22Rv1 (cell line): ENCODE measurements around the gene PPP4R4.
"Not testable (repeated sequence)": the region's sequence is repeated elsewhere in the genome, so short reads cannot be mapped to it uniquely, and the experiment has no call there.

Source experiments
- H3K27ac ChIP-seq: fragments of 450-650 bp; 2 replicates; pipeline ENCODE4 v1.5.1; 2017
- ZFX ChIP-seq: fragments of 450-650 bp; IDR thresholded peaks from 2 replicates; pipeline ENCODE4 v1.6.1; 2017; ENCODE audit warnings: antibody characterized with exemption, borderline replicate concordance
- TF ChIP-seq, protein P1 (sequence below): fragments of 450-650 bp; IDR thresholded peaks from 2 replicates; pipeline ENCODE4 v1.5.1; 2017; ENCODE audit warnings: mild to moderate bottlenecking

The PPP4R4 gene

GRCh38 chr14:94291159-94291905 is 117.2 kb downstream of the PPP4R4 start:
- TF ChIP-seq ZFX: no peak
- TF ChIP-seq, protein P1, sequence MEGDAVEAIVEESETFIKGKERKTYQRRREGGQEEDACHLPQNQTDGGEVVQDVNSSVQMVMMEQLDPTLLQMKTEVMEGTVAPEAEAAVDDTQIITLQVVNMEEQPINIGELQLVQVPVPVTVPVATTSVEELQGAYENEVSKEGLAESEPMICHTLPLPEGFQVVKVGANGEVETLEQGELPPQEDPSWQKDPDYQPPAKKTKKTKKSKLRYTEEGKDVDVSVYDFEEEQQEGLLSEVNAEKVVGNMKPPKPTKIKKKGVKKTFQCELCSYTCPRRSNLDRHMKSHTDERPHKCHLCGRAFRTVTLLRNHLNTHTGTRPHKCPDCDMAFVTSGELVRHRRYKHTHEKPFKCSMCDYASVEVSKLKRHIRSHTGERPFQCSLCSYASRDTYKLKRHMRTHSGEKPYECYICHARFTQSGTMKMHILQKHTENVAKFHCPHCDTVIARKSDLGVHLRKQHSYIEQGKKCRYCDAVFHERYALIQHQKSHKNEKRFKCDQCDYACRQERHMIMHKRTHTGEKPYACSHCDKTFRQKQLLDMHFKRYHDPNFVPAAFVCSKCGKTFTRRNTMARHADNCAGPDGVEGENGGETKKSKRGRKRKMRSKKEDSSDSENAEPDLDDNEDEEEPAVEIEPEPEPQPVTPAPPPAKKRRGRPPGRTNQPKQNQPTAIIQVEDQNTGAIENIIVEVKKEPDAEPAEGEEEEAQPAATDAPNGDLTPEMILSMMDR: no peak
- H3K27ac ChIP-seq: no peak overlapping the region

- TF ChIP-seq ZFX: no peak
- TF ChIP-seq, protein P1: no peak
- no peak overlapping the region for H3K27ac ChIP-seq
Observed at GRCh38 chr14:94291906-94292525, 117.9 kb downstream of the PPP4R4 start.

DNA sequence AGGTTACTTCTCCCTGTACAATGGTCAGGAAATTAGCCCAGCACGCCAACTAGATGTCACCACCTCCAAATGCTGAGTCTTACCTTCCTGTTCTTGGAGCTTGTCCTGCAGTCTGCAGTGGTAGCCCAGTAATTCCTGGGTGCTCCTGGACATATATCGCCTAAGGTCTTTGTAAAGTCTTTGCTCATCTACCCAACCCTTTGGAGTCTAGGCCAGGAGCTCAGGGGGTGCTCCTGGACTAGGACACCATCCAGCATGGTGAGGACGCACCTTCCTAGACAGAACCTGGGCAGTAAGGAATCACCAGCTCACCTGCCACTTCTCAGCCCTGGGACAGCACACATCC is 118.4 kb downstream of the PPP4R4 start:
- no peak overlapping the region for H3K27ac ChIP-seq
- TF ChIP-seq, protein P1: no peak
- no peak for TF ChIP-seq ZFX

DNA sequence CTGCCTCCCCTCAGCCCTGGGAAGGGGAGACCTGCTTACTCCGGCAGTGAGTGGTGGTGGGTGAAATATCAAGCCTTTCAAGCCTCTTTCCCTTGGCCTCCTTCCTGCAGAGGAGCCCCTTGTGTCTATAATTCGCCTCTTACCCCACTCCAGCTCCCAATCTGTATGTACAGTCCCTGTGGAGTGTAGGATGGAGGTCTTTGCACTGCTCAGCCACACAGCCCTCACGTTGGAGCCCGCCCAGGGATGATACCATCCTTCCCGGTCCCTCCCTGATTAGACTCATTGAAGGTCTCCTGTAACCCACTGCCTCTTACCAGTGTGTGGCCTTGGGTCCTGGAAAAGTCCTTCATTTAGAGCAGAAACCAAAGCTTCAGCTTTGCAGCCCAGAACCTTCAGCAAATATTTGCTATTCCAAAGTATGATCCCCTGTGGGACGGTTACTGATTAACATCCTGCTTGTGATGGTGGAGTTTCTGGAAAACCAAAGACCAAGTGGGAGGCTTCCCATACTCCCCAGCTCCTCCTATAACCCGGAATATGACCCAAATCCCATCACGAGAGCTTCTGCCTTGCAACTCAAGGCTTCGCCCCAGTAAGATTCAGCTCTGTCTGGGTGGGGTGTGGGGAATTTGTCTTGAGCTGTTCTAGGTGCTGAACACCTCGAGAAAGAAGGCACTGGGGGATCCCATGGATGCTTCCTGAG is 118.9 kb downstream of the PPP4R4 start, which contains the start of gene SERPINA10:
Gene SERPINA10 (minus strand): TSS at position 397 of the 706 bp plus-strand sequence. CDS start 2,675 bp downstream, outside the sequence.
- TF ChIP-seq ZFX: no peak
- TF ChIP-seq, protein P1: no peak
- no peak within 1 kb of the TSS for H3K27ac ChIP-seq

DNA sequence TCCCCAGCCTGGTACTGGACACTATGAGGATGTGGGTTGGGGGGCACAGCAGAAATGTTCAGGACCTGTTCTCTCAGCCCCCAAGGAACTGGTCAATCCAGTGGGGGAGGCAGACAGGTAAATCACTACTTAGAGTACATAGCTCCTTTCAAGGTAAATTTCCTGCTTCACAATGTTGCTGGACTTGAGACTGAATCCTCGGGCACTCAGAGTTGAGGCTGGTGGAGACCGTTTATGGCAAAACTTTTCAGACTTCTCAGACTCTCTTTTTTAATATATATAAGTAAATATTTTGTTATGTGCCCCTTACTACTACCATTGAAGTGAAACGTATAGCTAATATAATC is 119.4 kb downstream of the PPP4R4 start:
- H3K27ac ChIP-seq: no peak overlapping the region

GRCh38 chr14:94295360-94296180 is 121.4 kb downstream of the PPP4R4 start:
- no peak for TF ChIP-seq ZFX
- TF ChIP-seq, protein P1: no peak
- H3K27ac ChIP-seq: no peak overlapping the region

More for the DNA sequence above, 119.4 kb downstream of the PPP4R4 start:
- TF ChIP-seq ZFX: no peak
- TF ChIP-seq, protein P1: no peak

- H3K27ac ChIP-seq: not testable (repeated sequence)
Observed at GRCh38 chr14:94296181-94296545, 122.0 kb downstream of the PPP4R4 start.
